Pancreas (tissue), 10 donors: ENCODE data around the gene MNDA. TPM values are rescaled to one million over a fixed set of nuclear protein-coding genes. Genes with fewer than 3 reads are reported as not detected.

ENCODE experiments used
- ATAC-seq, 4 donors: fragments of 200-7000 bp; cut with Tn5 transposase; one replicate each; pipeline versions ENCODE4 v1.8.0 to v1.9.1; 2020; ENCODE audit warnings: mild to moderate bottlenecking in 4 of 4, moderate library complexity in 4 of 4
- DNase-seq, 6 donors: peaks; one replicate each; pipeline ENCODE4 v3.0.0-alpha.2; 2020
- FAIRE-seq: peaks from 2 replicates; lab custom pipeline; 2012; peaks lifted over from hg19 to GRCh38; lab: Jason Lieb, UNC
- H3K27ac ChIP-seq, 4 donors: fragments of 200-600 bp; sonication (generic); 1 replicate in 3 of 4; 2 replicates in 1 of 4; pipeline versions ENCODE4 v1.5.0 to v1.8.0; 2020
- H3K27me3 ChIP-seq, 4 donors: fragments of 200-600 bp; one replicate each; pipeline ENCODE4 v1.8.0; 2021
- H3K36me3 ChIP-seq, 3 donors: fragments of 200-600 bp; sonication (generic) in 1 of 3; one replicate each; pipeline versions ENCODE4 v1.5.0 to v1.8.0; 2020 to 2021
- H3K4me1 ChIP-seq, 3 donors: fragments of 200-600 bp; one replicate each; pipeline ENCODE4 v1.8.0; 2021
- H3K4me3 ChIP-seq, 4 donors: fragments of 200-600 bp; sonication (generic) in 2 of 4; one replicate each; pipeline versions ENCODE4 v1.5.0 to v1.8.0; 2020 to 2021
- H3K9me3 ChIP-seq, 4 donors: fragments of 200-600 bp; one replicate each; pipeline ENCODE4 v1.8.0; 2021
- CTCF ChIP-seq, 4 donors: fragments of 200-600 bp; sonication (generic) in 3 of 4; IDR thresholded peaks; one replicate each; pipeline versions ENCODE4 v1.5.0 to v1.8.0; 2021; ENCODE audit warnings: antibody characterized with exemption in 4 of 4
- WGBS, 2 donors: extraction: QIAGEN DNeasy Blood & Tissue Kit; methylation state at CpG; one replicate each; pipeline ENCODE4 v1.1.7; 2013; 5-methylcytosine and 5-hydroxymethylcytosine counted together
- intact Hi-C, 3 donors: fragments of 100-400 bp; cut with DNase I; formaldehyde crosslinking; loops; one replicate each; pipeline versions ENCODE4 v1.11.1 to v1.14.2; 2022
- polyA plus RNA-seq, 2 donors: library from polyadenylated mRNA; stranded (reverse); fragments of 200-250 nt; gene quantifications; one replicate each; pipeline ENCODE4 v1.2.3, GENCODE V29; 2013
- total RNA-seq, 6 donors: library from RNA; stranded (reverse); fragmentation: NEBNext Ultra II Directional in 4 of 6; extraction: Animal tissue kit (Norgen Biotek cat#: 25700) in 4 of 6; gene quantifications; one replicate each; pipeline versions ENCODE4 v1.2.1 to v1.2.4, GENCODE V29; 2021 to 2023
- donor health status: healthy with polysubstance abuse.
- donor health status: DM: no; HTN: no; CAD: no; lungs with moderate emphysema.
- donor health status: DM: no; HTN: no; CAD: no.
- donor health status: control.
- donor health status: control.
- donor health status: Bipolar disorder and iron deficiency.
- donor health status: DM: yes; HTN: yes; CAD: no.
- donor health status: DM: no; HTN: no; CAD: no.
- donor health status: DM: no; HTN: no; CAD: no.
- donor health status: DM: yes; HTN: yes; CAD: no.

The MNDA gene
- total and polyA plus RNA-seq, 8 donors: 0.14 to 7.0 (median 0.93) TPM

GRCh38 chr1:158830074-158830677, 975 bp upstream of the MNDA start:
- H3K27me3 ChIP-seq: no peaks in the 10 kb centered on the region
- H3K27ac ChIP-seq: no peak overlapping the region
- WGBS, 2 donors: 38 to 49% methylated on average over 2 of the region's 2 CpGs
- H3K4me1 ChIP-seq: no peaks in the 10 kb centered on the region
- no peaks in the 10 kb centered on the region for H3K9me3 ChIP-seq
- H3K4me3 ChIP-seq: no peak overlapping the region
- DNase-seq: no peak
- ATAC-seq: no peak
- H3K36me3 ChIP-seq: no peaks in the 10 kb centered on the region
- no peak for TF ChIP-seq CTCF (IDR thresholded peaks at IDR 0.05)
- FAIRE-seq: no peak
- intact Hi-C loops: no loop called here

GRCh38 chr1:158833264-158833663, 2.1 kb downstream of the MNDA start:
- no peak for FAIRE-seq
- 56 to 63% methylated on average over 3 of the region's 3 CpGs for WGBS, 2 donors

GRCh38 chr1:158836038-158836437, 4.9 kb downstream of the MNDA start:
- FAIRE-seq: no peak
- H3K9me3 ChIP-seq: no peaks in the 10 kb centered on the region
- no peak overlapping the region for H3K4me3 ChIP-seq
- no peak for TF ChIP-seq CTCF (IDR thresholded peaks at IDR 0.05)
- H3K4me1 ChIP-seq: no peaks in the 10 kb centered on the region
- no peaks in the 10 kb centered on the region for H3K27me3 ChIP-seq
- DNase-seq: no peak
- no peak for ATAC-seq
- intact Hi-C loops: no loop called here
- no peak overlapping the region for H3K27ac ChIP-seq
- 69 to 70% methylated on average over 4 of the region's 4 CpGs for WGBS, 2 donors
- H3K36me3 ChIP-seq: no peaks in the 10 kb centered on the region

More at GRCh38 chr1:158833264-158833663, 2.1 kb downstream of the MNDA start:
- no peak overlapping the region for H3K4me3 ChIP-seq
- DNase-seq (no peak), ATAC-seq (no peak)
- H3K27me3 ChIP-seq: no peaks in the 10 kb centered on the region
- H3K36me3 ChIP-seq: no peaks in the 10 kb centered on the region
- intact Hi-C loops: no loop called here
- H3K9me3 ChIP-seq: no peaks in the 10 kb centered on the region
- H3K27ac ChIP-seq: no peak overlapping the region
- TF ChIP-seq CTCF (IDR thresholded peaks at IDR 0.05): no peak
- H3K4me1 ChIP-seq: no peaks in the 10 kb centered on the region

GRCh38 chr1:158838660-158839059, 7.5 kb downstream of the MNDA start:
- H3K27me3 ChIP-seq: no peaks in the 10 kb centered on the region
- DNase-seq (no peak), FAIRE-seq (no peak), ATAC-seq (no peak)
- H3K27ac ChIP-seq: no peak overlapping the region
- H3K36me3 ChIP-seq: no peaks in the 10 kb centered on the region
- no peaks in the 10 kb centered on the region for H3K9me3 ChIP-seq
- H3K4me1 ChIP-seq: no peaks in the 10 kb centered on the region
- H3K4me3 ChIP-seq: no peak overlapping the region
- no peak for TF ChIP-seq CTCF (IDR thresholded peaks at IDR 0.05)
- intact Hi-C loops: no loop called here

- Histone ChIP-seq H3K4me3 (no peak overlapping the region), H3K9me3 (no peaks in the 10 kb centered on the region), H3K27me3 (no peaks in the 10 kb centered on the region), H3K36me3 (no peaks in the 10 kb centered on the region), H3K4me1 (no peaks in the 10 kb centered on the region), H3K27ac (no peak overlapping the region)
- intact Hi-C loops: no loop called here
- TF ChIP-seq CTCF (IDR thresholded peaks at IDR 0.05): no peak
- 30 to 31% methylated on average over 2 of the region's 2 CpGs for WGBS, 2 donors
- ATAC-seq (no peak), FAIRE-seq (no peak), DNase-seq (no peak)
Observed at GRCh38 chr1:158839566-158839965, 8.4 kb downstream of the MNDA start.
